ENCODE results near the gene PMVK.

GRCh38 chr1:154899041-154899440, 37.5 kb downstream of the PMVK start:
- TF ChIP-seq CTCF (conservative IDR thresholded peaks at IDR 0.05) (no peak), EZH2 (IDR thresholded peaks at IDR 0.05; ENCODE audit: low read depth) (no peak)

Measured in PC-9 (cell line).